HG03460 (cell line): ENCODE measurements around the gene SFXN4.
A peak's percentile ranks its signal among the peaks of the same experiment; 100 is the strongest.
"Not testable (repeated sequence)": the region's sequence is repeated elsewhere in the genome, so short reads cannot be mapped to it uniquely, and the experiment has no call there.

Experiments
- ATAC-seq: cut with Tn5 transposase; IDR thresholded peaks from one replicate; pipeline ENCODE4 v1.9.1; 2021; ENCODE audit not compliant: unreplicated experiment

The SFXN4 gene

DNA sequence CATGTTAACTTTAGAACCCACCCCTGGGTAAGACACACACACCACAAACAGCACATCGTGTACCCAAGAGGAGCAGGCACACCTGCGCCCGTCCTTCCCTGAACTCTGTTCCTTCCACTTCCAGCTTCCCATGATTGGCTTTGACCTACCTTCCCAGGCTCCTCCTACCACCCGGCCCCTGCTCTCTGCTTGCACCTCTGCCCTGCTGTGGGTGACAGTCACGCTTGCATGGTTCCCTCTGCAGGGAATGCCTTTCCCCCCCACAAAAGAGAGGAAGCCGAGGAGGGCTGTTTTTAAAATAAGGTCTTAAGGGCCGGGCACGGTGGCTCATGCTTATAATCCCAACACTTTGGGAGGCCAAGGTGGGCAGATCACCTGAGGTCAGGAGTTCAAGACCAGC lies 16.4 kb downstream of the SFXN4 start:
- ATAC-seq = no peak

DNA sequence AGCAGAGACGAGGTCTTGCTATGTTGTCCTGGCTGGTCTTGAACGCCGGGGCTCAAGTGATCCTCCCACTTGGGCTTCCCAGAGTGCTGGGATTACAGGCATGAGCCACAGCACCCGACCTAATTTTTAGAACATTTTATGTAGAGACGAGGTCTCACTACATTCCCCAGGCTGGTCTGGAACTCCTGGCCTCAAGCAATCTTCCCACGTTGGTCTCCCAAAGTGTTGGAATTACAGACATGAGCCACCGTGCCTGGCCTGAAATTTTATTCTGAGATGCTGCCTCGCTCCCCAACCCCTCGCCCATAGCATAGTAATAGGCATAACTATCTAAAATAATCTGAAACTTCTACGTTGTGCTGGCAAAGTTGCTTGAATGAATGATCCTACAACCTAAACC lies 21.9 kb downstream of the SFXN4 start:
- no peak for ATAC-seq

DNA sequence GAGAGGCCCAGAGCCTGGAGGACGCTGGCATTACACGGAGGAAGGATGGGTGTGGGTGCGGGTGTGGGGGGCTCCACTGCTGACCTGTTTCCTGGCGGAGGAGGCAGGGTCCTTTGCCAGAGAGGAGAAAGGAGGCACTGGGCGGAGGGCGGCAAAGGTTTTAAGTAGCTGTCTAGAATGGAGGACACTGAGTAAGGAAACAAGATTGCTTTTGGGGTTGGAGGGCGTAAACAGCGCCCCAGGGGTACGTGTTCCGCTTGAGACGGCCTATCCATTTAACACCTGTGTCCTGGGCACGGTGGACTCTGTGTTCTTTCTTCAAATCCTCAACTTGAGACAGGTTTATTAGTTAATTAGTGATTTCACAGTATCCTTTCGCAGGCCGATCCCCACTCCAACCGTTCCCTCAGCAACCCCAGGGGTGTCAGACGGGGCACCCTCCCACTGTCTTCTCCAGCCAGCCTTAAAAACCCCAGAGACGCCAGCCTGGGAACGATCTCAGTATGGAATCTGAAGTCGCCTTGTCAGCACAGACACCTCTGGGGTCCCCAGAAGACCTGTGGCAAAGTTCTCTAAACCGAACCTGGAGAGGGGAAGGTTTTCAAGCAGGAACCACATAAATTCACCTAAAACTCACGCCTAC lies 24.8 kb downstream of the SFXN4 start:
- no peak for ATAC-seq

DNA sequence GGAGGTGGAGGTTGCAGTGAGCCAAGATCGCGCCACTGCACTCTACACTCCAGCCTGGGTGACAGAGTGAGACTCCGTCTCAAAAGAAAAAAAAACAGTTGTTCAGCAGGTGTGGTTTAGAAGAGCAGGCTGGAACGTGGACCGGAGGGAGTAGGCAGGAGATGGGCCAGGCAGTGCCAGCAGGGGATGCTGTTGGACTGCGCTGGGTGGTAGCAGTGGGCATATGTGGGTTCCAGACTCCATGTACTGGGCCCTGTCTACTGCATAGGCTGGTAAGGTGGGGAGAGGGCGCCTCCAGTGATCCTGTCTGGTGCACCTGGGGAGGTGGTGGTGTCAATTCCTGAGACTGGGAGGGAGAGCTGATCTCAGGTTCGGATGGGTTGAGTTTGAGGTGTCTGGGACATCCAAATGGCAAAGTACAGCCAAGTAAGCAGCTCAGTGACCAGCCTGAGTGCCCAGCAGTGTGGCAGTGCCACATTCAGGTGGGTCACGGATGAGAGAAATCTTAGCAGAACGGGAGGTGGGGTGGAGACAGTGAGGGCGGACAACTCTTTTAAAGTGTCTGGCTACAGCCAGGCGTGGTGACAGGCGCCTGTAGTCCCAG lies 25.9 kb downstream of the SFXN4 start:
- ATAC-seq = no peak

DNA sequence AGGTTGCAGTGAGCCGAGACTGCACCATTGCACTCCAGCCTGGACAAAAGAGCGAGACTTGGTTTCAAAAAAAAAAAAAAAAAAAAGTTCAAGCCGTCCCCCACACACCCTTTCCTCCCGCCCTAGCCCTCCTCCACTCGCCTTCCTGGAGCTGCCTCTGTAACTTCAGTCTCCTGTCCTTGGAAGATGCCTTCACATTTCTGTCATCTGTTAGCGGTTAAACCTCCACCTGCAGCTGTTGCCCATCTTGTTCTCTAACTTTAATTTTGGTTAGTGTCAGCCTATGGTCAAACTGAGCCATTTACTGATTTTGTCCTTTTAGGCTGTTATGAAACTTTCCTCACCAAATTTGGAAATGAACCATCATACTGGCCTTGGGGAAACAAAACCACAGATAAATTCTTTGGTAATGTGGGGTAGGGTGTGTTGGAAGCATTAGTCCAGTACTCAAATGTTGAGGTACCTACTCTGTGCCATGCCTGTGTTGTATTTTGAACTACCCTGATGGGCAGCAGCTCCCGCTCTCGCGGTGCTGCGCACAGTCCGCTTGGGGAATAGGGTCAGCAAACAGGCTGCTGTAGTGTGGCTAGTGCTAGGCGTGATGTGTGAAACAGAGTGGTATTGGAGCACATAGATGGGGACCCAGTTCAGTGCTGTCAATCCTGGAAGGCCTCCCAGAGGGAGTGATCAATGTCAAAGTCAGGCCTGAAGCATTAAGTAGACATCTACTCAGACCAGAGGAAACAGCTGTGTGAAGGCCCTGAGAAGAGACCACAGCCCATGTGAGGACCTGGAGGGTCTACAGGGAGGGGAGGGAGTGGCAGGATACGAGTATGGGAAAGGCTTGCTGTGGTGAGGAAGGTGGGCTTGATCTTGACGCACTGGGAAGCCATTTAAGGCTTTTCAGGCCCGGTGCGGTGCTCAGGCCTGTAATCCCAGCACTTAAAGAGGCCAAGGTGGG lies 26.9 kb downstream of the SFXN4 start:
- no peak for ATAC-seq

DNA sequence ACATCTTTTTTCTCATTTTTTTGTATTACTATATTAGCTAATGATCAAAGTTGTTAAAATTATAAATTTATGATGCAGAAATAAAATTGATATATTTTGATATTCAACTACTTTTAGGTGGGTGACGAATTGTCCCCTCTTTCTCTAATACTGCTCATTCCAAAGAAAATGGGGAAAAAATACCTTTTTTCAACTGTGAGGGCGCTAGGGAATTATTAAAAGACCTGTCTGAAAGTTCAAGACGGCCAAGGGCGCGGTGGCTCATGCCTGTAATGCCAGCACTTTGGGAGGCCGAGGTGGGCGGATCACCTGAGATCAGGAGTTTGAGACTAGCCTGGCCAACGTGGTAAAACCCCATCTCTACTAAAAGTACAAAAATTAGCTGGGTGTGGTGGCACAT lies 27.6 kb downstream of the SFXN4 start:
- not testable (repeated sequence) for ATAC-seq

DNA sequence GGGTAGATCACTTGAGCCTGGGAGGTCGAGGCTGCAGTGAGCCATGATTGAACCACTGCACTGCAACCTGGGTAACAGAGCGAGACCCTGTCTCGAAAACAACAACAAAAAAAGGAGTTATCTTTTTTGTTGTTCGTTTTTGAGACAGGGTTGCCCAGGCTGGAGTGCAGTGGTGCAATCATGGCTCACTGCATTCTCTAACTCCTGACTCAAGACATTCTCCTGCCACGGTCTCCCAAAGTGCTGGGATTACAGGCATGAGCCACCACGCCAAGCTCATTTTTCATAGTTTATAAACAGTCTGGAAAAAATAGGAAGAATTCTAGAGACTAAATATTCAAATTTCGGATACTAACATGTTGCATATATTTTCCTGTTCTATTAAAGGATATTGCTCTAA lies 29.4 kb downstream of the SFXN4 start:
- ATAC-seq = no peak

DNA sequence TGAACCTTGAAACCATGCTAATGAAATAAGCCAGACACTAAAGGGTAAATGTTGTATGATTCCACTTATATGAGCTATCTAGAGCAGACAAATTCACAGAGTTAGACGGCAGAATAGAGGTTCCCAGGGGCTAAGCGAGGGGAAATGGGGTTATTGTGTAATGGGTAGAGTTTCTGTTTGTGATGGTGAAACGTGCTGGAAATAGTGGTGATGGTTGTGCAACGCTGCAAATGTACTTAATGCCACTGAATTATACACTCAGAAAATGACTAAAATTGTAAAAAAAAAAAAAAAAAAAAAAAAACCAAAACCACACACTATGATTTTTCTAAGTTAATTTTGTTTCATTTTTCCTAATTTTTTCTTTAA lies 30.0 kb downstream of the SFXN4 start:
- ATAC-seq = no peak

DNA sequence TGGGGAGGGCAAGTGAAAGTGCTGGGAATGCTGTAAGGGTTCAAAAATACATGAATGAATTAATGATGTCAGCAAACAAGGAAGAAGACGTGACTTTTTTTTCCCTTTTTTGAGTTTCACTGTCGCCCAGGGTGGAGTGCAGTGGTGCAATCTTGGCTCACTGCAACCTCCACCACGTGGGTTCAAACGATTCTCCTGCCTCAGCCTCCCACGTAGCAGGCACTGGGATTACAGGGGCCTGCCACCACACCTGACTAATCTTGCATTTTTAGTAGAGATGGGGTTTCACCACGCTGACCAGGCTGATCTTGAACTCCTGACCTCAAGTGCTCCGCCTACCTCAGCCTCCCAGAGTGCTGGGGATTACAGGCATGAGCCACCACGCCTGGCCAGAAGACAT lies 31.6 kb downstream of the SFXN4 start:
- ATAC-seq = no peak

DNA sequence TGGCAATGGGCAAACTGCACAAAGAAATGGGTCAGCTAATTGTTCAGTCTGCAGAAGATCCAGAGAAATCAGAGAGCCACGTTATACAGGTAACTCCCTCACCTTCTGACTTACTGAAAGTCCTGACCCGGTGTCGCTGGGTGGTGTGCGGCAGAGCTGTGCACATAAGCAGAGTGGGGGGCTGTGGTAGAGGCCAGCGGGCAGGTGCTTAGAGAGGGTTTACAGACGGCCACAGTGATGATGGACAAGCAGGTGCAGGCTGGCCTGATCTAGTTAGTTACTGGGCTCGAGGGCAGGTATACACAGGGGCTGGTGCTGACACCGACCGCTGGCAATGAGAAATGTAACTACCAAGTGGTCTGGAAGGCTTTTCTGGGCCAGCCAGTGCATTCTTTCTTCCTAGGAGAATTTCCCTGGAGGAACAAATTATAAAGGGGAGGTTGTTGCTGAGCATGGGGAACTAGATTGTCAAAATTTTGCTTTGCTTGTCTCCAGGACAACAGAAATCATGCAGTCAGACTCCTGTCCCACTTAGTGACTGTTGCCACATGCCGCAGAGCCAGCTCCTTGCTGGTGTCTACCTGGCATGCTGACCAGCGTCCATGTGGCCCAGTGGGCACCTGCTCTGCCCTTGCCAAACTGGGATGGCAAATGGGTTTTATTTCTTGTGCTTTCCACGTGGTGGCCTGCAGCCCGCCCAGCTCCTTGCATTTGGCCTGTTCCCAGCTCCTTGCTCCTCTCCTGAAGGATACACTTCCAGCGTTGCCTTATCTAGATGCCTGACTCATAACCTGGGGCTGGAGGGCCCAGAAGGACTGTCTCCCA lies 32.8 kb downstream of the SFXN4 start:
- no peak for ATAC-seq

DNA sequence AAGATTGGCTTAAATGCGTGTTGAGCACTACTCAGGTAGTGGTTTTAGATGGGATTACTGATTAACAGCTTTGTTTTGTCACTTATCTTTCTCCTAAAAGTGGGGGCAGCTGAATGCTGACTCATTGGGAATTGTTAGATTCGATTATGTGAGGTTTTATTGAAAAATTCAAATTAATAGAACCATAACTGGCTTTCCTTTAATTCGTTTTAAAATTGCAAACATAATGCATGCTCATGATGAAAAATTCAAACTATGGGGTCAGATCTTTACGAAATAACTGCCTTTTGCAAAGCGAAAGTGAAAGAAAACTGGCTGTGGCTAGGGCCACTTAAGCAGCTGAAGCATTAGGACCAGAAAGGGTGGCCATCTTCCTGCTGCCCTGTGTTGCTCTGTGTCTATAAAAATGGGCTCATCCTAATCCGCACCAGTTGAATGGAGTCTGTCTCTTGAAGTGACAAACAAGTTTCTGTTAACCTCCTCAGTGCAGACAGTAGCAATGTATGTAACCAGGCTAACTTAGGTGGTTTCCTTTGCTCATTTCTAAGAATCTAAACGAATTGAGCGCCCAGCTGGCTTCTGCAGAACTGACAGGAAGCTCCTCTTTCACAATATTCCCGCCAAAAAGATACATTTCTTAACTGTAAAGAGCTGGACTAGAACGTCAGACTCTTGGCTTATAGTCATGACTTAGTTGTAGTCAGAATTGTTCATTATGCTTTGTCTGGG lies 33.8 kb downstream of the SFXN4 start:
- peak; percentile 67 for ATAC-seq

DNA sequence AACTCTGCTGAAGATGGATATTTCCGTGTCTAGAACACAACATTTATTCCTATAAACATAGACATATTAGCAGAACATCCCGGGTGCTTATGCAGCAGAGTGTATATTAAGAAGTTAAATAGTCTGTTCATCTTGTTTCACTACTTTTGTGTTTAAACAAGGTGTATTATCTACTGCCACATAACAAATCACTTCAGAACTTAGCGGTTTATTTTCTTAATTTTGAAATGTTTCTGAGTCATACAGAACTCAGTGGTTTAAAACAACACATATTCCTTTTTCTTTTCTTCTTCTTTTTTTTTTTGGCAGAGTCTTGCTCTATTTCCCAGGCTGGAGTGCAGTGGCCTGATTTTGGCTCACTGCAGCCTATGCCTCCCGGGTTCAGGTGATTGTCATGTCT lies 35.8 kb downstream of the SFXN4 start:
- no peak for ATAC-seq

DNA sequence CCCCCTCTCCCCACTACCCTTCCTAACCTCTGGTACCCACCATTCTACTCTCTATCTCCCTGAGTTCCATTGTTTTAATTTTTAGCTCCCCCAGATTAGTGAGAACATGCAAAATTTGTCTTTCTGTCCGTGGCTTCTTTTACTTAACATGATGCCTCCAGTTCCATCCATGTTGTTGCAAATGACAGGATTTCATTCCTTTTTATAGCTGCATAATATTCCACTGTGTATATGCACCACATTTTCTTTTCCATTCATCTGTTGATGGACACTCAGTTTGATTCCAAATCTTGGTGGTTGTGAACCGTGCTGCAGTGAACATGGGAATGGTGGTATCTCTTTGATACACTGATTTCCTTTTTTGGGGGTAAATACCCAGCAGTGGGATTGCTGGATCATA lies 39.6 kb downstream of the SFXN4 start:
- ATAC-seq = no peak

DNA sequence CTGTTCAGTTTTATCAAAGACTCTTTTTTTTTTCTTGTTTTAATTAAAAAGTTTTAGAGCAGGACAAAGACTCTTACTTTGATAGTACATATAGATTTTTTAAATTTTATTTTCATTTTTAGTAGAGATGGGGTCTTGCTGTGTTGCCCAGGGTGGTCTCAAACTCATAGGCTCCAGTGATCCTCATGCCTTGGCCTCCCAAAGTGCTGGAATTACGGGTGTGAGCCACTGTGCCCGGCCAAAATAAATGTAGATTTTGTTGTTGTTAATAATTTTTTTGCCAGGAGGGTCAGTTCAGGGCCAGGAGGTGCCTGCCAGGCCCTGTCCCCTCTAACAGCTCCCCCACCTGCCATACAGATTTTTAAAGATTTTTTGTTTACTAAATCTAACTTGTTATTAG lies 44.6 kb downstream of the SFXN4 start:
- no peak for ATAC-seq

DNA sequence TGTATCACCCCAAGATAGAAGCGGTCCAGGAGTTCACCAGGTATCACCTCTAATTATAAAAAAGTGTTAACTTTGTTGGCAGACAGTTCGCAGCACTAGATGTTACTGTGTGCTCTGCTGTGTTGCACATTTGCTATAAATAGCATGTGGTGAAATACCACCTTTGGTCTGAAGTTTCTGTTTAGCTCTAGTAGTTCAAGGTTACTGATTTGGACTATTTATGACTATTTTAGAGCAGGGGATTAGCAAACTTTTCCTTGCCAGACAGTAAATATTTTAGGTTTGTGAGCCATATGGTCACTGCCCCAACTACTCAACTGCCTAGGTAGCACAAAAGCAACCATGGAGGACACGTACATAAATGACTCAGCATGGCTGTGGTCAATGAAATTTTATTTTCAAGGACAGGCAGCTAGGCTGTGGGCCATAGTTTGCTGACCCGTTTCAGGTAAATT lies 45.1 kb downstream of the SFXN4 start:
- peak; percentile 90 for ATAC-seq

DNA sequence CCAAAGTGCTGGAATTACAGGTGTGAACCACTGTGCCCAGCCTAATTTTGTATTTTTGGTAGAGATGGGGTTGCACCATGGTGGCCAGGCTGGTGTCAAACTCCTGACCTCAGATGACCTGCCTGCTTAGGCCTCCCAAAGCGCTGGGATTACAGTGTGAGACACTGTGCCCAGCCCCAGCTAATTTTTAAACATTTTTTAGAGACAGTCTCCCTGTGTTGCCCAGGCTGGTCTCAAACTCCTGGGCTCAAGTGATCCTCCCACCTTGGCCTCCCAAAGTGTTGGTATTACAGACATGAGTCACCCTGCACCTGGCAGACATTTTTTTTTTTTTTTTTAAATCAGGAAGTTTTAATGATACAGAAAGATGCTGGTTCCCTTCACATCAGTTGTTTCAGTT lies 46.1 kb downstream of the SFXN4 start:
- no peak for ATAC-seq

DNA sequence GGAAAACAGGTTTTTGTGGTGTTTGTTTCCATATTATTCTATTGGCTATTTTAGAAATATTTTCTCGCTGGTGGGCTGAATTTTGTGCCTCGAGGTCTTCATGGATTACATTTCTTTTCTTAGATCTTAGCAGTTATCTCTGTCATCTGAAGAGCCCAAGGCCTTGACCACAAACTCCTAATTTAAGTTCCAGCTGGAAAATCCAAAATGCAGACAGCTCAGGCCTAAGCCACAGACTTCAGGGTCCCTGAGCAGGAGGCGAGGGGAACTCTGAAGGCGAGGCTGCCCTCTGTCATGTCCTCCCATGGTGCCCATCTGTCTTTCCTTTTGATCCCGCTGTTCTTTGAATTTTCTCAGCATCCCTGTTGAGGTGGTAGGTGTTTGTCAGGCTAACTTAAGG lies 47.3 kb downstream of the SFXN4 start:
- no peak for ATAC-seq

DNA sequence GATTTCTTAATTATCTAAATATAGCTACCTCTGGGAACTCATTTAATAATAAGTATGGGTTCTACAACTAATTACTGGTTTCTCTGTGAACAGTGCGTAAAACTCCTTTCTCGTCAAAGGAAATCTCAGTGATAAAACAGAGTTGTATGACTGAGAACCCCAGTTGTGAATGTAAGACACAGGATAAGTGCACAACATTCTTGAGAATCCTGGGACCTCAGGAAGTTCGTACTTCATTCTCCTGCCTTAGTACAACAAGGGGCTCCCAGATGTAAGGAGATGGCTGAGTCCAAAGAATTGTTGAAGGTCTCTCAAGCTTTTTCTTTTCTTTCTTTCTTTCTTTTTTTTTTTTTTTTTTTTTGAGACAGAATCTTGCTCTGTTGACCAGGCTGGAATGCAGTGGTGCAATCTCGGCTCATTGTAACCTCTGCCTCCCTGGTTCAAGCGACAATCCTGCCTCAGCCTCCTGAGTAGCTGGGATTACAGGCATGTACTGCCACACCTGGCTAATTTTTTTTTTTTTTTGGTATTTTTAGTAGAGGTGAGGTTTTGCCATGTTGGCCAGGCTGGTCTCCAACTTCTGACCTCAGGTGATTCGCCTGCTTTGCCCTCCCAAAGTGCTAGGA lies 49.1 kb downstream of the SFXN4 start:
- no peak for ATAC-seq

DNA sequence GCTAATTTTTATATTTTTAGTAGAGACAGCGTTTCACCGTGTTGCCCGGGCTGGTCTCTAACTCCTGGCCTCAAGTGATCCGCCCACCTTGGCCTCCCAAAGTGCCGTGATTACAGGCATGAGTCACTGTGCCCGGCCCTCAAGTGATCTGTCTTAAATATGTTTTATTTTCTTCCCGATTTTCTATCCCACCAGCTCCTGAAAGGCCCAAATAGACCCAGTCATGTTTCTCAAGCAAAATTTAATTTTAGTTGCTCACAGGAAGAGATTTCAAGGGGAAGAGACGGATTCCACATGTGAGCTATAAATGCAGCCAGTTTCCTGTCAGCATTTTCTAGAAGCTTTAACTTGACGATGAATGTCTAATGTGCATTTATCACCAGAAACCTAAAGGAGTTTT lies 49.6 kb downstream of the SFXN4 start:
- ATAC-seq = no peak
